PC-3 (cell line): Measurements from ENCODE around the gene FAM217A. TPM values are rescaled to one million over a fixed set of nuclear protein-coding genes. Genes with fewer than 3 reads are reported as not detected.
A peak's percentile ranks its signal among the peaks of the same experiment; 100 is the strongest.
"Not testable (repeated sequence)": the region's sequence is repeated elsewhere in the genome, so short reads cannot be mapped to it uniquely, and the experiment has no call there.

Experiments used
- ATAC-seq: fragments of 200-7000 bp; cut with Tn5 transposase; 2 replicates; pipeline ENCODE4 v1.9.1; 2020; ENCODE audit warnings: mild to moderate bottlenecking, moderate library complexity
- BruUV-seq: library from RNA; stranded (reverse); fragments of 400-500 nt; replicated peaks from 2 replicates; lab custom pipeline; 2021; lab: Mats Ljungman, UMichigan
- CTCF ChIA-PET: fragments of 300-600 bp; sonication (Branson Sonifier 250); formaldehyde crosslinking; loops from one replicate; lab custom pipeline; 2022; ENCODE audit warnings: antibody characterized with exemption; lab: Charles Lee
- POLR2A ChIA-PET: fragments of 300-600 bp; sonication (Branson Sonifier 250); formaldehyde crosslinking; loops from one replicate; lab custom pipeline; 2022; ENCODE audit warnings: antibody characterized with exemption; ENCODE audit not compliant: unreplicated experiment; lab: Charles Lee
- DNase-seq: peaks from one replicate; pipeline ENCODE4 v3.0.0-alpha.2; 2015
- H2AFZ ChIP-seq: fragments of 300-600 bp; sonication (generic); 2 replicates; pipeline ENCODE4 v1.6.0; 2016; ENCODE audit warnings: antibody characterized with exemption, low read length
- H3F3A ChIP-seq: fragments of 300-600 bp; sonication (generic); one replicate; pipeline ENCODE4 v1.6.0; 2017; ENCODE audit warnings: antibody characterized with exemption, low read length, control low read depth, mild to moderate bottlenecking; ENCODE audit not compliant: unreplicated experiment
- H3K27ac ChIP-seq: fragments of 300-600 bp; sonication (generic); 2 replicates; pipeline ENCODE4 v1.5.1; 2016; ENCODE audit warnings: mild to moderate bottlenecking, low read length
- H3K27me3 ChIP-seq: fragments of 300-600 bp; sonication (generic); 2 replicates; pipeline ENCODE4 v1.6.1; 2016; ENCODE audit warnings: low read length, mixed read lengths
- H3K36me3 ChIP-seq: fragments of 300-600 bp; sonication (generic); 2 replicates; pipeline ENCODE4 v1.6.1; 2016; ENCODE audit warnings: low read depth, mixed run types, low read length, mixed read lengths
- H3K4me1 ChIP-seq: fragments of 300-600 bp; sonication (generic); 2 replicates; pipeline ENCODE4 v1.5.1; 2016; ENCODE audit warnings: low read length; ENCODE audit not compliant: insufficient read depth
- H3K4me2 ChIP-seq: fragments of 300-600 bp; sonication (generic); 2 replicates; pipeline ENCODE4 v1.6.0; 2016; ENCODE audit warnings: low read length
- H3K4me3 ChIP-seq: fragments of 300-600 bp; sonication (generic); 2 replicates; pipeline ENCODE4 v1.5.1; 2016; ENCODE audit warnings: mild to moderate bottlenecking, low read length, mixed read lengths
- H3K79me2 ChIP-seq: fragments of 300-600 bp; sonication (generic); 2 replicates; pipeline ENCODE4 v1.6.1; 2017; ENCODE audit warnings: low read length, mixed read lengths
- H3K9ac ChIP-seq: fragments of 300-600 bp; sonication (generic); 2 replicates; pipeline ENCODE4 v1.6.0; 2016; ENCODE audit warnings: mild to moderate bottlenecking, low read length
- H3K9me2 ChIP-seq: fragments of 300-600 bp; sonication (generic); replicated peaks from 2 replicates; pipeline ENCODE4 v1.6.1; 2016; ENCODE audit warnings: mixed run types, low read length, mixed read lengths
- H3K9me3 ChIP-seq: fragments of 300-600 bp; sonication (generic); 2 replicates; pipeline ENCODE4 v1.6.1; 2016; ENCODE audit warnings: low read length, mixed read lengths
- H4K20me1 ChIP-seq: fragments of 300-600 bp; sonication (generic); 2 replicates; pipeline ENCODE4 v1.6.1; 2016; ENCODE audit warnings: low read length, mixed read lengths
- EZH2 ChIP-seq: fragments of 300-600 bp; sonication (generic); IDR thresholded peaks from one replicate; pipeline ENCODE4 v1.6.1; 2017; ENCODE audit warnings: antibody characterized with exemption, mild to moderate bottlenecking, low read length; ENCODE audit not compliant: unreplicated experiment
- EZH2phosphoT487 ChIP-seq: fragments of 300-600 bp; sonication (generic); IDR thresholded peaks from 2 replicates; pipeline ENCODE4 v1.6.1; 2018; ENCODE audit warnings: mild to moderate bottlenecking, antibody characterized with exemption, low read length, borderline replicate concordance
- intact Hi-C: fragments of 100-400 bp; cut with micrococcal nuclease; formaldehyde crosslinking; loops from 2 replicates; pipeline ENCODE4 v1.9.0; 2023
- total RNA-seq: library from RNA; depleted of rRNA; stranded (reverse); fragments of >200 nt; gene quantifications from 2 replicates; pipeline ENCODE4 v1.2.3, GENCODE V29; 2014
- TF ChIP-seq, protein P1 (sequence below): fragments of 300-600 bp; sonication (generic); conservative IDR thresholded peaks from 2 replicates; pipeline ENCODE4 v1.5.1; 2017; ENCODE audit warnings: antibody characterized with exemption, low read depth, mild to moderate bottlenecking, low read length

FAM217A gene
- total RNA-seq, 1 experiment from 2014 or later = not detected

DNA sequence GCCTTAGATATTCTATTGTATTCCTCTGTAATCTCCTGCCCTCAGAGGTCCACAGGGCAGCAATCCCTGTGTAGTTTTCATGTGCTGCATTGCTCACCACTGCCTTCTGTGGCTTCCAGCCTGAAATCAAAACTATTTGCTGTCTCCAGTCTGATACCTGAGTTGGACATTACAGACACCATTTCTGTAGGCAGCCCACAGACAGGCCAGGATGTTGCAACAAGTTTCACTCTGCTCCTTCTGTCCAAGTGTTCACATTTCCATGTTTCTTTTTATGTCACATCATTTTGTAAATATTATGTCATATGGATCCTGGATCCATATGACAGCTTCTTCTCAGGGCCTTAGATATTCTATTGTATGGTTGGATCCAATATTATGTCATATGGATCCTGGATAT is 34.7 kb upstream of the FAM217A start:
- H3K27ac ChIP-seq = no peak overlapping the region
- H2AFZ ChIP-seq = no peak overlapping the region
- DNase-seq (no peak), ATAC-seq (no peak)
- no peaks in the 10 kb centered on the region for H4K20me1 ChIP-seq
- peaks cover 17% of the 10 kb centered on the region for H3K4me1 ChIP-seq
- TSS peak; percentile 9 for BruUV-seq
- TF ChIP-seq EZH2phosphoT487 (no peak), EZH2 (no peak)
- TF ChIP-seq, protein P1, sequence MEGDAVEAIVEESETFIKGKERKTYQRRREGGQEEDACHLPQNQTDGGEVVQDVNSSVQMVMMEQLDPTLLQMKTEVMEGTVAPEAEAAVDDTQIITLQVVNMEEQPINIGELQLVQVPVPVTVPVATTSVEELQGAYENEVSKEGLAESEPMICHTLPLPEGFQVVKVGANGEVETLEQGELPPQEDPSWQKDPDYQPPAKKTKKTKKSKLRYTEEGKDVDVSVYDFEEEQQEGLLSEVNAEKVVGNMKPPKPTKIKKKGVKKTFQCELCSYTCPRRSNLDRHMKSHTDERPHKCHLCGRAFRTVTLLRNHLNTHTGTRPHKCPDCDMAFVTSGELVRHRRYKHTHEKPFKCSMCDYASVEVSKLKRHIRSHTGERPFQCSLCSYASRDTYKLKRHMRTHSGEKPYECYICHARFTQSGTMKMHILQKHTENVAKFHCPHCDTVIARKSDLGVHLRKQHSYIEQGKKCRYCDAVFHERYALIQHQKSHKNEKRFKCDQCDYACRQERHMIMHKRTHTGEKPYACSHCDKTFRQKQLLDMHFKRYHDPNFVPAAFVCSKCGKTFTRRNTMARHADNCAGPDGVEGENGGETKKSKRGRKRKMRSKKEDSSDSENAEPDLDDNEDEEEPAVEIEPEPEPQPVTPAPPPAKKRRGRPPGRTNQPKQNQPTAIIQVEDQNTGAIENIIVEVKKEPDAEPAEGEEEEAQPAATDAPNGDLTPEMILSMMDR = no peak
- ChIA-PET CTCF (interaction anchor here (0.6 kb wide), 1 partner anchor 25 kb away, joined by 3 read pairs; no protein-coding TSS in a partner anchor), POLR2A (no interaction called here)
- H3K9ac ChIP-seq = no peak overlapping the region
- no peaks in the 10 kb centered on the region for H3K27me3 ChIP-seq
- H3K4me3 ChIP-seq = no peak overlapping the region
- intact Hi-C loops = no loop called here
- H3K79me2 ChIP-seq = no peaks in the 10 kb centered on the region
- H3K9me3 ChIP-seq = peaks cover 3% of the 10 kb centered on the region; the same call in 1 of the 2 replicates
- H3F3A ChIP-seq = no peaks in the 10 kb centered on the region
- H3K4me2 ChIP-seq = no peak overlapping the region
- no peaks in the 10 kb centered on the region for H3K9me2 ChIP-seq
- H3K36me3 ChIP-seq = peaks cover 33% of the 10 kb centered on the region

DNA sequence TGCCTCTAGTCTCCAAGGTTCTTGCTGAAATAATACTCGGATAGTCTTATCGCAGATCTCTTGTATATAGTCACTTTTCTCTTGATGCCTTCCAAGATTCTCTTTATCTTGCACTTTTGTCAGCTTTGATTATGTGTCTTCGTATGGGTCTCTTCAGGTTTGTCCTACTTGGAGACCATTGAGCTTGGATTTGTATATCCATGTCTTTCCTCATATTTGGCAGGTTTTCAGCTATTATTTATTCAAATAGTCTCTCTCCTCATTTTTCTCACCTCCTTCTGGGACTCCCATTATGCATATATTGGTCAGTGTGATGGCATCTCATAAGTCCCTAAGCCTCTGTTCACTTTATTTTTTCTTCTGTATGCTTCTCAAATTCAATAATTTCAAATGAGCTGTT is 33.4 kb upstream of the FAM217A start:
- peaks cover 3% of the 10 kb centered on the region; the same call in 1 of the 2 replicates for H3K9me3 ChIP-seq
- H4K20me1 ChIP-seq = no peaks in the 10 kb centered on the region
- no peak overlapping the region for H2AFZ ChIP-seq
- H3K27me3 ChIP-seq = no peaks in the 10 kb centered on the region
- POLR2A ChIA-PET = no interaction called here
- H3K27ac ChIP-seq = no peak overlapping the region
- no TSS peak for BruUV-seq
- CTCF ChIA-PET = no interaction called here
- no peaks in the 10 kb centered on the region for H3K79me2 ChIP-seq
- H3K4me2 ChIP-seq = no peak overlapping the region
- no peak for DNase-seq
- H3K4me1 ChIP-seq = peaks cover 20% of the 10 kb centered on the region
- TF ChIP-seq EZH2 = no peak
- TF ChIP-seq EZH2phosphoT487 = no peak
- TF ChIP-seq, protein P1 = no peak
- no peaks in the 10 kb centered on the region for H3K9me2 ChIP-seq
- peaks cover 23% of the 10 kb centered on the region for H3K36me3 ChIP-seq
- no peak overlapping the region for H3K9ac ChIP-seq
- ATAC-seq = no peak
- no peaks in the 10 kb centered on the region for H3F3A ChIP-seq
- intact Hi-C loops = no loop called here
- H3K4me3 ChIP-seq = no peak overlapping the region

DNA sequence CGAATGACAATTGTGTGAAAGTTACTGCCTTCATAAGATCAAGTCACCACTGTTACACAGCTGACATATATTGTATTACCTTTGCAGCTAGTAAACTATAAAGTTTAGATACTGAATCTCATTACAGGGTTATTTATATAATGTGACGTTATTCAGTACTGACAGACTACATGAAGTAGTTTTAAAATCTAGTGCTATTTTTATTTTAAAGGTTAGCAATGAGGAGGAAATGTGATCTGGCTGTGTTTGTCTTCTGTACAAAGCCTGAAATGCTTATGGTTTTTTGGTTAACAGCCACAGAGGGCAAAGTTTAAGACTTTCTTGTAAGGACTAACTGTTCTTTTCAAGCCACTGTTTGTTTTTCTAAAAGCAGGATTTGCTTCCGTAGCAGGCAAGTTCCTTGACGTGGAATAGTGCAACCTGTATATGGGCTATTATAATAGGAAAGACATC is 30.5 kb upstream of the FAM217A start:
- H4K20me1 ChIP-seq, H3K27me3 ChIP-seq, H3K79me2 ChIP-seq, CTCF ChIA-PET, H3K36me3 ChIP-seq, H2AFZ ChIP-seq, H3F3A ChIP-seq, POLR2A ChIA-PET, intact Hi-C loops, H3K4me3 ChIP-seq, H3K9me2 ChIP-seq, BruUV-seq, H3K9me3 ChIP-seq, H3K9ac ChIP-seq: not testable (repeated sequence)
- Histone ChIP-seq H3K4me2 (peak overlapping the region; percentile 14), H3K4me1 (peaks cover 20% of the 10 kb centered on the region), H3K27ac (peak overlapping the region; percentile 29; the same call in 1 of the 2 replicates)
- DNase-seq (peak; percentile 61), ATAC-seq (peak; percentile 87)
